Endothelial cell (in vitro differentiated cells): Measurements from ENCODE around the gene UBE2E2. TPM values are rescaled to one million over a fixed set of nuclear protein-coding genes. Genes with fewer than 3 reads are reported as not detected.

Source experiments
- DNase-seq: peaks from one replicate; pipeline ENCODE4 v3.0.0; 2021; ENCODE audit warnings: low spot score
- H3K27ac Mint-ChIP-seq: one replicate; pipeline ENCODE4 v1.8.0; 2021; ENCODE audit warnings: mixed read lengths, inconsistent platforms; ENCODE audit not compliant: unreplicated experiment
- H3K27me3 Mint-ChIP-seq: one replicate; pipeline ENCODE4 v1.8.0; 2021; ENCODE audit warnings: mild to moderate bottlenecking, moderate library complexity, mixed read lengths, inconsistent platforms; ENCODE audit not compliant: unreplicated experiment
- H3K36me3 Mint-ChIP-seq: one replicate; pipeline ENCODE4 v1.8.0; 2021; ENCODE audit warnings: mild to moderate bottlenecking, low read depth, mixed read lengths, inconsistent platforms; ENCODE audit not compliant: unreplicated experiment
- H3K4me1 Mint-ChIP-seq: one replicate; pipeline ENCODE4 v1.8.0; 2021; ENCODE audit warnings: mild to moderate bottlenecking, mixed read lengths, inconsistent platforms; ENCODE audit not compliant: unreplicated experiment
- H3K4me3 Mint-ChIP-seq: one replicate; pipeline ENCODE4 v1.8.0; 2021; ENCODE audit warnings: mild to moderate bottlenecking, mixed read lengths, inconsistent platforms; ENCODE audit not compliant: unreplicated experiment
- H3K9me3 Mint-ChIP-seq: one replicate; pipeline ENCODE4 v1.8.0; 2021; ENCODE audit warnings: mixed read lengths, inconsistent platforms; ENCODE audit not compliant: unreplicated experiment
- total RNA-seq: library from RNA; stranded (reverse); fragmentation: NEBNext Ultra II Directional; extraction: Animal tissue kit (Norgen Biotek cat#: 25700); gene quantifications from one replicate; pipeline ENCODE4 v1.2.1, GENCODE V29; 2021; ENCODE audit not compliant: unreplicated experiment
- TF ChIP-seq, protein P1 (sequence below): fragments of 200-600 bp; sonication (generic); IDR thresholded peaks from one replicate; pipeline ENCODE4 v1.5.0; 2021; ENCODE audit warnings: antibody characterized with exemption; ENCODE audit not compliant: unreplicated experiment

Gene UBE2E2
- total RNA-seq, 1 donor from 2014 or later = 46.9 TPM

DNA sequence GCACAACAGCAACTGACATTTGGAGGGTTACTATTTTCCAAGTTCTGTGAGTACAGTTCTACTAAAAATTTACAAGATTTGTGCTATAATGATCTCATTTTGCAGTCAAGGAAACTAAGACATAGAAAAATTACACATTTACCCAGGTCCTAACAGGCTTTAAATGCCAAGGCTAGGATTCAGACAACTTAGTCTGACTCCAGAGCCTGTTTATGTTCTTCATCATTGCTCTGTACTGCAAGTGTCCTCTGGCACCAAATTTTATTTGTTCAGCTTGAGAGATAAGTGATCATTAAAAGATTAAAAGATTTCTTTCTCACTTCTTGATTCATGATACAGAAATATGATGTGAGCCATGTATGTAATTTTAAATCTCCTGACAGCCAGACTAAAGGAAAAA lies 290.8 kb downstream of the UBE2E2 start:
- no peak overlapping the region for H3K27ac Mint-ChIP-seq
- no peak for DNase-seq
- H3K9me3 Mint-ChIP-seq = no peaks in the 10 kb centered on the region
- H3K36me3 Mint-ChIP-seq = no peaks in the 10 kb centered on the region
- no peak overlapping the region for H3K4me3 Mint-ChIP-seq
- H3K27me3 Mint-ChIP-seq = no peaks in the 10 kb centered on the region
- peaks cover 3% of the 10 kb centered on the region for H3K4me1 Mint-ChIP-seq
- TF ChIP-seq, protein P1, sequence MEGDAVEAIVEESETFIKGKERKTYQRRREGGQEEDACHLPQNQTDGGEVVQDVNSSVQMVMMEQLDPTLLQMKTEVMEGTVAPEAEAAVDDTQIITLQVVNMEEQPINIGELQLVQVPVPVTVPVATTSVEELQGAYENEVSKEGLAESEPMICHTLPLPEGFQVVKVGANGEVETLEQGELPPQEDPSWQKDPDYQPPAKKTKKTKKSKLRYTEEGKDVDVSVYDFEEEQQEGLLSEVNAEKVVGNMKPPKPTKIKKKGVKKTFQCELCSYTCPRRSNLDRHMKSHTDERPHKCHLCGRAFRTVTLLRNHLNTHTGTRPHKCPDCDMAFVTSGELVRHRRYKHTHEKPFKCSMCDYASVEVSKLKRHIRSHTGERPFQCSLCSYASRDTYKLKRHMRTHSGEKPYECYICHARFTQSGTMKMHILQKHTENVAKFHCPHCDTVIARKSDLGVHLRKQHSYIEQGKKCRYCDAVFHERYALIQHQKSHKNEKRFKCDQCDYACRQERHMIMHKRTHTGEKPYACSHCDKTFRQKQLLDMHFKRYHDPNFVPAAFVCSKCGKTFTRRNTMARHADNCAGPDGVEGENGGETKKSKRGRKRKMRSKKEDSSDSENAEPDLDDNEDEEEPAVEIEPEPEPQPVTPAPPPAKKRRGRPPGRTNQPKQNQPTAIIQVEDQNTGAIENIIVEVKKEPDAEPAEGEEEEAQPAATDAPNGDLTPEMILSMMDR = no peak

GRCh38 chr3:23494967-23495366 lies 291.8 kb downstream of the UBE2E2 start:
- peaks cover 4% of the 10 kb centered on the region for H3K4me1 Mint-ChIP-seq
- no peak overlapping the region for H3K4me3 Mint-ChIP-seq
- H3K27me3 Mint-ChIP-seq = no peaks in the 10 kb centered on the region
- H3K36me3 Mint-ChIP-seq = no peaks in the 10 kb centered on the region
- H3K27ac Mint-ChIP-seq = no peak overlapping the region
- TF ChIP-seq, protein P1 = no peak
- no peaks in the 10 kb centered on the region for H3K9me3 Mint-ChIP-seq
- no peak for DNase-seq

DNA sequence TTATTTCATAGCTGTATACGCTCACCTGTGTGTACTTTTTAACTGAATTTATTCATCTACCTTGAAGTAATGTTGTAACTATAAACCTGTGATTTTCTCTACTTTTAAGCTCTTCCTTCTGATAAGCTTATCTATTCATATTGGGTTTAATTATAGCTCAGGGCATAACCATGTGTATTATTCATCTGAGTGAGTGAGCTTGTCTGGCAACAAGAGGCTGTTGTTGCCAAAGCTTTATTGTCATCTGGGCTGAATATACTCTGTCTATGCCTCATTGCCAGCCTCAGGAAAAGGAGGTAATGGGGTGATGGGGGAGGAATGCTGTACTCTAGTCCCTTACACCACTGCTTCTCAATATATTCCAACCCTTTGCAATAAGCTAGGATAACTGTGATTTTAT lies 292.4 kb downstream of the UBE2E2 start:
- Mint-ChIP-seq H3K9me3 (no peaks in the 10 kb centered on the region), H3K27ac (no peak overlapping the region), H3K27me3 (no peaks in the 10 kb centered on the region), H3K36me3 (no peaks in the 10 kb centered on the region), H3K4me1 (peaks cover 2% of the 10 kb centered on the region), H3K4me3 (no peak overlapping the region)
- TF ChIP-seq, protein P1 = no peak
- DNase-seq = no peak

- H3K27me3 Mint-ChIP-seq = no peaks in the 10 kb centered on the region
- H3K36me3 Mint-ChIP-seq = no peaks in the 10 kb centered on the region
- TF ChIP-seq, protein P1 = no peak
- H3K9me3 Mint-ChIP-seq = no peaks in the 10 kb centered on the region
- no peak overlapping the region for H3K27ac Mint-ChIP-seq
- DNase-seq = no peak
- peaks cover 6% of the 10 kb centered on the region for H3K4me1 Mint-ChIP-seq
- H3K4me3 Mint-ChIP-seq = no peak overlapping the region
These were observed 293.0 kb downstream of the UBE2E2 start for GRCh38 chr3:23496165-23496564.

DNA sequence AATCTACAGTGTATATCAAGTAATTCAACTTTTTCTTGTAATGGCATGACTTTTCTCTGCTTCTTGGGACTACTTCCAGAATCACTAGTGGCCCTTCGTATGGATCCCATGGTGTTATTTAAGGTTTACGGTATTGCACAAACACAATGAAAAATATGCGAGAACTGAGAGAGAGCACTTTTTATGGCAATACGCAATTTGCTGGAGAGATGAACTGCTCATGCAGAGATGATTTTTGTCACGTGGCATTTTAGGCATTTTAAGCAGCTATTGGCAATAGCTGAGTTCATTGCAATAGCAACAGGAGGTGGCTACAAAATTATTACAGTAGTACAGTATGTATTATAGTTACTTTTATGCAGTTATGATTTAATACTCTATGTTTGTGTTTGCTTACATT lies 294.0 kb downstream of the UBE2E2 start:
- Mint-ChIP-seq H3K9me3 (no peaks in the 10 kb centered on the region), H3K4me3 (no peak overlapping the region), H3K4me1 (peaks cover 7% of the 10 kb centered on the region), H3K36me3 (no peaks in the 10 kb centered on the region), H3K27ac (no peak overlapping the region), H3K27me3 (no peaks in the 10 kb centered on the region)
- TF ChIP-seq, protein P1 = no peak
- DNase-seq = no peak
